Measurements from ENCODE around the gene TACO1.

DNA sequence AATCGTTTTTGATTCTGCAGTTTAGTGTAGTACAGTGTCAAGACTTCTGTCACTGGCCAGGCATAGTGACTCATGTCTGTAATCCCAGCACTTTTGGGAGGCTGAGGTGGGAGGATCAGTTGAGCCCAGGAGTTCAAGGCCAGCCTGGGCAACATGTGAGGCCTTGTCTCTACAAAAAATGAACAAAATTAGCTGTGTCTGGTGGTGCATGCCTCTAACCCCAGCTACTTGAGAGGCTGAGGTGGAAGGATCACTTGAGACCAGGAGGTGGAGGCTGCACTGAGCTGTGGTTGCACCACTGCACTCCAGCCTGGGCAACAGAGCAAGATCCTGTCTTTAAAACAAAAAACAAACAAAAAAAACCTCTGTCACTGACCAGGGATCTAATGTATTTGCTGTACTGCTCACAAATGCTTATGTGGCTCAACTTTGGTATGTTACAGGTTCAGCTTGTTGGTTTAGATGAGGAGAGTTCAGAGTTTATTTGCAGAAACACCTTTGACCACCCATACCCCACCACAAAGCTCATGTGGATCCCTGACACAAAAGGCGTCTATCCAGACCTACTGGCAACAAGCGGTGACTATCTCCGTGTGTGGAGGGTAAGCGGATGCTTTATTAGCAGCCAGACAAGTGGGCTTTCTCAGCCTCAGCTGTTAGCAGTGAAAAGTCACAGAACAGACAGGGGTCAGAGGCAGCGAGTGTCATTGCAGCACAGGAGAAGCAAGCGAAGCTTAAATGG, 22.5 kb upstream of the TACO1 start:
- TF ChIP-seq POLR2AphosphoS5 (IDR thresholded peaks at IDR 0.05; ENCODE audit: low read depth, low read length), result no peak
- no peak for TF ChIP-seq POLR2A (IDR thresholded peaks at IDR 0.05; ENCODE audit: low read depth, low read length)

All from GM12892 (cell line).